ENCODE results near the gene HYAL2.

DNA sequence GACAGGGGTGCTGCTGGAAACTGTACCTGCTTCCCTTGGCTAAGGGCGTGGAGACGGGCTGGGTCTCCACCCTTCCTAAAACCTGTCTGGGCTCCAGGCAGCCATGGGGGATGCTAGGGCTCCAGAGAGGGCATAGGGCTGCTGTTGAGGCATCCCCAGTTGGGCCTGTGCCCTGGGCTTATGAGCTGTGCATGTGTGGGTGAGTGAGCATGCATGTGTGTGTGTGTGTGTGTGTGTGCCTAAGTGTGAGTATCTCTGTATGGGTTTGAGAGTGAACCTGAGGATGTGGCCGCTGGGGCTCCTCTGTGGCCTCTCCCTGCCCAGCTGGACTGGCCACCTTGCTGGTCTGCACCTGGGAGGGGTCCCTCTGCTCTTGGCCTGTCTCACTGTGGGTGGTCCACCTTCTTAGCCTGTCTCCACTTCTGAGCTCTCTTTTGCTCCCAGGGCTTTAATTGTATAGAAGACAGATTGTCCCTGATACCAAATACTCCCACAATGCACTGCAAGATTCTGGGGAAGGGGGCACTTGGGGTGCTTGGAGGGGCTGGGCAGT lies 48.7 kb upstream of the HYAL2 start:
- TF ChIP-seq ZNF561 (tag by site-specific recombination; IDR thresholded peaks at IDR 0.05; ENCODE audit: borderline replicate concordance) = no peak
- TF ChIP-seq, protein P1, sequence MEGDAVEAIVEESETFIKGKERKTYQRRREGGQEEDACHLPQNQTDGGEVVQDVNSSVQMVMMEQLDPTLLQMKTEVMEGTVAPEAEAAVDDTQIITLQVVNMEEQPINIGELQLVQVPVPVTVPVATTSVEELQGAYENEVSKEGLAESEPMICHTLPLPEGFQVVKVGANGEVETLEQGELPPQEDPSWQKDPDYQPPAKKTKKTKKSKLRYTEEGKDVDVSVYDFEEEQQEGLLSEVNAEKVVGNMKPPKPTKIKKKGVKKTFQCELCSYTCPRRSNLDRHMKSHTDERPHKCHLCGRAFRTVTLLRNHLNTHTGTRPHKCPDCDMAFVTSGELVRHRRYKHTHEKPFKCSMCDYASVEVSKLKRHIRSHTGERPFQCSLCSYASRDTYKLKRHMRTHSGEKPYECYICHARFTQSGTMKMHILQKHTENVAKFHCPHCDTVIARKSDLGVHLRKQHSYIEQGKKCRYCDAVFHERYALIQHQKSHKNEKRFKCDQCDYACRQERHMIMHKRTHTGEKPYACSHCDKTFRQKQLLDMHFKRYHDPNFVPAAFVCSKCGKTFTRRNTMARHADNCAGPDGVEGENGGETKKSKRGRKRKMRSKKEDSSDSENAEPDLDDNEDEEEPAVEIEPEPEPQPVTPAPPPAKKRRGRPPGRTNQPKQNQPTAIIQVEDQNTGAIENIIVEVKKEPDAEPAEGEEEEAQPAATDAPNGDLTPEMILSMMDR (tag by site-specific recombination; IDR thresholded peaks at IDR 0.05) = no peak
- no peak for TF ChIP-seq ZNF155 (tag by site-specific recombination; IDR thresholded peaks at IDR 0.05)
- no peak for TF ChIP-seq REPIN1 (tag by site-specific recombination; IDR thresholded peaks at IDR 0.05; ENCODE audit: low read depth)
- TF ChIP-seq, protein P2, sequence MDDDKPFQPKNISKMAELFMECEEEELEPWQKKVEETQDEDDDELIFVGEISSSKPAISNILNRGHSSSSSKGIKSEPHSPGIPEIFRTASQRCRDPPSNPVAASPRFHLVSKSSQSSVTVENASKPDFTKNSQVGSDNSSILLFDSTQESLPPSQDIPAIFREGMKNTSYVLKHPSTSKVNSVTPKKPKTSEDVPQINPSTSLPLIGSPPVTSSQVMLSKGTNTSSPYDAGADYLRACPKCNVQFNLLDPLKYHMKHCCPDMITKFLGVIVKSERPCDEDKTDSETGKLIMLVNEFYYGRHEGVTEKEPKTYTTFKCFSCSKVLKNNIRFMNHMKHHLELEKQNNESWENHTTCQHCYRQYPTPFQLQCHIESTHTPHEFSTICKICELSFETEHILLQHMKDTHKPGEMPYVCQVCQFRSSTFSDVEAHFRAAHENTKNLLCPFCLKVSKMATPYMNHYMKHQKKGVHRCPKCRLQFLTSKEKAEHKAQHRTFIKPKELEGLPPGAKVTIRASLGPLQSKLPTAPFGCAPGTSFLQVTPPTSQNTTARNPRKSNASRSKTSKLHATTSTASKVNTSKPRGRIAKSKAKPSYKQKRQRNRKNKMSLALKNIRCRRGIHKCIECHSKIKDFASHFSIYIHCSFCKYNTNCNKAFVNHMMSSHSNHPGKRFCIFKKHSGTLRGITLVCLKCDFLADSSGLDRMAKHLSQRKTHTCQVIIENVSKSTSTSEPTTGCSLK (tag by site-specific recombination; IDR thresholded peaks at IDR 0.05) = no peak
- TF ChIP-seq, protein P3, sequence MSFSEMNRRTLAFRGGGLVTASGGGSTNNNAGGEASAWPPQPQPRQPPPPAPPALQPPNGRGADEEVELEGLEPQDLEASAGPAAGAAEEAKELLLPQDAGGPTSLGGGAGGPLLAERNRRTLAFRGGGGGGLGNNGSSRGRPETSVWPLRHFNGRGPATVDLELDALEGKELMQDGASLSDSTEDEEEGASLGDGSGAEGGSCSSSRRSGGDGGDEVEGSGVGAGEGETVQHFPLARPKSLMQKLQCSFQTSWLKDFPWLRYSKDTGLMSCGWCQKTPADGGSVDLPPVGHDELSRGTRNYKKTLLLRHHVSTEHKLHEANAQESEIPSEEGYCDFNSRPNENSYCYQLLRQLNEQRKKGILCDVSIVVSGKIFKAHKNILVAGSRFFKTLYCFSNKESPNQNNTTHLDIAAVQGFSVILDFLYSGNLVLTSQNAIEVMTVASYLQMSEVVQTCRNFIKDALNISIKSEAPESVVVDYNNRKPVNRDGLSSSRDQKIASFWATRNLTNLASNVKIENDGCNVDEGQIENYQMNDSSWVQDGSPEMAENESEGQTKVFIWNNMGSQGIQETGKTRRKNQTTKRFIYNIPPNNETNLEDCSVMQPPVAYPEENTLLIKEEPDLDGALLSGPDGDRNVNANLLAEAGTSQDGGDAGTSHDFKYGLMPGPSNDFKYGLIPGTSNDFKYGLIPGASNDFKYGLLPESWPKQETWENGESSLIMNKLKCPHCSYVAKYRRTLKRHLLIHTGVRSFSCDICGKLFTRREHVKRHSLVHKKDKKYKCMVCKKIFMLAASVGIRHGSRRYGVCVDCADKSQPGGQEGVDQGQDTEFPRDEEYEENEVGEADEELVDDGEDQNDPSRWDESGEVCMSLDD (tag by site-specific recombination; IDR thresholded peaks at IDR 0.05) = no peak
- TF ChIP-seq, protein P4, sequence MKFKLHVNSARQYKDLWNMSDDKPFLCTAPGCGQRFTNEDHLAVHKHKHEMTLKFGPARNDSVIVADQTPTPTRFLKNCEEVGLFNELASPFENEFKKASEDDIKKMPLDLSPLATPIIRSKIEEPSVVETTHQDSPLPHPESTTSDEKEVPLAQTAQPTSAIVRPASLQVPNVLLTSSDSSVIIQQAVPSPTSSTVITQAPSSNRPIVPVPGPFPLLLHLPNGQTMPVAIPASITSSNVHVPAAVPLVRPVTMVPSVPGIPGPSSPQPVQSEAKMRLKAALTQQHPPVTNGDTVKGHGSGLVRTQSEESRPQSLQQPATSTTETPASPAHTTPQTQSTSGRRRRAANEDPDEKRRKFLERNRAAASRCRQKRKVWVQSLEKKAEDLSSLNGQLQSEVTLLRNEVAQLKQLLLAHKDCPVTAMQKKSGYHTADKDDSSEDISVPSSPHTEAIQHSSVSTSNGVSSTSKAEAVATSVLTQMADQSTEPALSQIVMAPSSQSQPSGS (tag by site-specific recombination; IDR thresholded peaks at IDR 0.05; ENCODE audit: low read depth) = no peak
- TF ChIP-seq ZNF416 (tag by site-specific recombination; IDR thresholded peaks at IDR 0.05) = no peak
